Measurements from ENCODE around the gene ZSWIM9. TPM values are rescaled to one million over a fixed set of nuclear protein-coding genes. Genes with fewer than 3 reads are reported as not detected.

The ZSWIM9 gene
- total RNA-seq, 4 donors from 2014 or later = 4.2 to 6.1 (median 5.4) TPM

GRCh38 chr19:48152551-48152950 is 17.9 kb upstream of the ZSWIM9 start:
- H3K4me1 ChIP-seq = no peaks in the 10 kb centered on the region
- H3K27ac ChIP-seq = peak overlapping the region in 1 of 3 donors; percentile 64
- peak; percentile 52 to 70 for DNase-seq
- no peak overlapping the region for H3K4me3 ChIP-seq (replicated peaks in 1 of 3)
- TF ChIP-seq POLR2A (IDR thresholded peaks at IDR 0.05) (no peak), CTCF (IDR thresholded peaks at IDR 0.05) (peak in 5 of 6 experiments; percentile 82 to 91 (median 82))
- H3K9me3 ChIP-seq = no peaks in the 10 kb centered on the region
- 33 to 36% methylated on average over 8 of the region's 8 CpGs for WGBS, 2 donors
- peaks cover 0 to 4% of the 10 kb centered on the region in 2 donors for H3K36me3 ChIP-seq
- intact Hi-C loops (cut with DNase I) = loop anchor here (5.0 kb wide), 1 partner anchor 45 kb away; no protein-coding TSS in a partner anchor
- no peaks in the 10 kb centered on the region for H3K27me3 ChIP-seq

- Histone ChIP-seq H3K27me3 (no peaks in the 10 kb centered on the region), H3K36me3 (peaks cover 0 to 1% of the 10 kb centered on the region in 2 donors), H3K27ac (no peak overlapping the region), H3K9me3 (no peaks in the 10 kb centered on the region), H3K4me3 (replicated peaks in 1 of 3) (no peak overlapping the region), H3K4me1 (no peaks in the 10 kb centered on the region)
- DNase-seq = no peak
- no peak for TF ChIP-seq CTCF (IDR thresholded peaks at IDR 0.05)
- no peak for TF ChIP-seq POLR2A (IDR thresholded peaks at IDR 0.05)
- 61 to 81% methylated on average over 9 of the region's 9 CpGs for WGBS, 2 donors
- intact Hi-C loops (cut with DNase I) = loop anchor here (5.0 kb wide), 1 partner anchor 47 kb away; no protein-coding TSS in a partner anchor
Measured at GRCh38 chr19:48154003-48154402, 16.5 kb upstream of the ZSWIM9 start.

GRCh38 chr19:48158210-48158790 is 12.2 kb upstream of the ZSWIM9 start:
- TF ChIP-seq POLR2A (IDR thresholded peaks at IDR 0.05) = no peak
- TF ChIP-seq CTCF (IDR thresholded peaks at IDR 0.05) = no peak
- 87 to 94% methylated on average over 12 of the region's 12 CpGs for WGBS, 2 donors
- Histone ChIP-seq H3K4me1 (no peaks in the 10 kb centered on the region), H3K36me3 (no peaks in the 10 kb centered on the region), H3K27me3 (no peaks in the 10 kb centered on the region), H3K9me3 (no peaks in the 10 kb centered on the region), H3K27ac (no peak overlapping the region), H3K4me3 (replicated peaks in 1 of 3) (no peak overlapping the region)
- no peak for DNase-seq
- intact Hi-C loops (cut with DNase I) = no loop called here

- TF ChIP-seq CTCF (IDR thresholded peaks at IDR 0.05) (no peak), POLR2A (IDR thresholded peaks at IDR 0.05) (no peak)
- WGBS, 2 donors = 86% methylated on average over 5 of the region's 5 CpGs
- Histone ChIP-seq H3K36me3 (no peaks in the 10 kb centered on the region), H3K4me3 (replicated peaks in 1 of 3) (no peak overlapping the region), H3K27me3 (no peaks in the 10 kb centered on the region), H3K4me1 (peaks cover 6 to 11% of the 10 kb centered on the region in 2 donors), H3K9me3 (no peaks in the 10 kb centered on the region), H3K27ac (no peak overlapping the region)
- intact Hi-C loops (cut with DNase I) = no loop called here
- DNase-seq = no peak
Measured at GRCh38 chr19:48168689-48169088, 1.8 kb upstream of the ZSWIM9 start.

- DNase-seq = peak; percentile 66 to 74
- H3K27me3 ChIP-seq = no peaks in the 10 kb centered on the region
- TF ChIP-seq CTCF (IDR thresholded peaks at IDR 0.05) (no peak), POLR2A (IDR thresholded peaks at IDR 0.05) (no peak)
- H3K27ac ChIP-seq = peak overlapping the region in 2 of 3 donors; percentile 89 to 91
- peaks cover 0 to 7% of the 10 kb centered on the region in 2 donors for H3K36me3 ChIP-seq
- H3K4me3 ChIP-seq (replicated peaks in 1 of 3) = peak overlapping the region in 1 of 3 donors; percentile 81
- H3K9me3 ChIP-seq = no peaks in the 10 kb centered on the region
- peaks cover 6 to 11% of the 10 kb centered on the region in 2 donors for H3K4me1 ChIP-seq
- 3 to 6% methylated on average over 9 to 14 of the region's 15 CpGs for WGBS, 2 donors
- intact Hi-C loops (cut with DNase I) = no loop called here
Measured at GRCh38 chr19:48169578-48169938, 922 bp upstream of the ZSWIM9 start.

All from thyroid gland (tissue), 4 donors.